Left cardiac atrium (tissue), 4 donors: ENCODE measurements around the gene TSGA10. TPM values are rescaled to one million over a fixed set of nuclear protein-coding genes. Genes with fewer than 3 reads are reported as not detected.

ENCODE experiments used
- ATAC-seq, 2 donors: fragments of 200-7000 bp; cut with Tn5 transposase; one replicate each; pipeline ENCODE4 v1.9.1; 2020; ENCODE audit warnings: mild to moderate bottlenecking in 2 of 2, moderate library complexity in 2 of 2
- DNase-seq: peaks from one replicate; pipeline ENCODE4 v3.0.0-alpha.2; 2020
- intact Hi-C, 2 donors: fragments of 100-400 bp; cut with DNase I; formaldehyde crosslinking; loops; one replicate each; pipeline versions ENCODE4 v1.14.1 to v1.15.1; 2022 to 2023
- total RNA-seq, 2 donors: library from RNA; stranded (reverse); fragmentation: NEBNext Ultra II Directional; extraction: Animal tissue kit (Norgen Biotek cat#: 25700); gene quantifications; one replicate each; pipeline ENCODE4 v1.2.1, GENCODE V29; 2021
- donor health status: DM: no; HTN: yes; CAD: no.
- donor health status: DM: no; HTN: yes; CAD: no; lungs with severe emphysema.
- donor health status: DM: yes; HTN: yes; CAD: no.
- donor health status: Dilated cardiomyopathy.

The TSGA10 gene
- total RNA-seq, 2 donors from 2014 or later = 3.6 to 4.0 TPM

DNA sequence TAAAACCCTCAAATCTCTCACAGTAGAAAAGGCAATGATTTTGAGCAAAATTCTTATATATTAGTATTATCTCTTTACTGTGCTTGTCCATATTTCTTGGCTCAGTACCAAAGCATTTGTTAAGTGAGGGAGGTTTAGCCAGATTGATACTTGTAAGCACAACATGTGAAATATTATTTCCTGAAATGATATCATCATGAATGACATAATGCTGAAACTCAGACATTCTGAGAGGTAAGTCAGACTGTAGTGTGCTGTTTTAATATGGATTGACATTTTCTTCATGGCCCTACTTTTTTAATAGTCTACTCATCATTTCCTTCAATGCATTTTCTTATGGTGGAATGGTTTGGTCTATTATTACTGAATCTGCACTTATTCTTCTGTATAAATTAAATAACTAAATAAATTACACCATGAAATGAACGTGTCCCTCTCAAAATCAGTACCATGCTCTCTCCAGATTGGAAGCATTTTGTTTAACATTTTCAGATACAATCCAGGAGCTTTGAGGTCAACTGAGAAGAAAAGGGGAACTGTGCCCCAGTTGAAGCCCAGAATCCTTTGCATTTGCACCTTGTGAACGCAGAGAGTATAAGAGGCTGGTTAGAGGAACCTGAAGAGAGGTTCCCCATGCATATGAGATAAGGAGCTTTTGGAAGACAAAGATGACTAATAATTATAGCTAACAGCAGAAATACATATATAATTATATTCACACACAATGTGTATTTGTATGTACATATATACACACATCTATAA lies 168.7 kb downstream of the TSGA10 start:
- DNase-seq (no peak), ATAC-seq (no peak)
- intact Hi-C loops = no loop called here

DNA sequence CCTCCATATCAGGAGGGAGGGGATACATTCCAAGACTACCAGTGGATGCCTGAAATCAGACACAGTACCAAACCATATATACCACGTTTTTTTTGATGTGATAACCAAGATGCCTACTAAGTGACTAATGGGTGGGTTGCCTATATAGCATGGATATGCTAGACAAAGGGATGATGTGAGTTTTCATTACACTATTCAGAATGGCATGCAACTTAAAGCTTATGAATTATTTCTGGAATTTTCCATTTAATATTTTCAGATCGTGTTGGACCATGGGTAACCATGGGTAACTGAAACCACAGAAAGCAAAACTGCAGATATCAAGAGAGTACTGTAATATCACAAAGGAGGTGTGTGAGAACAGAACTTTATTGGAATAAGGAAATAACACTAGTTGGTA lies 179.1 kb downstream of the TSGA10 start:
- intact Hi-C loops = no loop called here
- ATAC-seq = no peak
- no peak for DNase-seq

DNA sequence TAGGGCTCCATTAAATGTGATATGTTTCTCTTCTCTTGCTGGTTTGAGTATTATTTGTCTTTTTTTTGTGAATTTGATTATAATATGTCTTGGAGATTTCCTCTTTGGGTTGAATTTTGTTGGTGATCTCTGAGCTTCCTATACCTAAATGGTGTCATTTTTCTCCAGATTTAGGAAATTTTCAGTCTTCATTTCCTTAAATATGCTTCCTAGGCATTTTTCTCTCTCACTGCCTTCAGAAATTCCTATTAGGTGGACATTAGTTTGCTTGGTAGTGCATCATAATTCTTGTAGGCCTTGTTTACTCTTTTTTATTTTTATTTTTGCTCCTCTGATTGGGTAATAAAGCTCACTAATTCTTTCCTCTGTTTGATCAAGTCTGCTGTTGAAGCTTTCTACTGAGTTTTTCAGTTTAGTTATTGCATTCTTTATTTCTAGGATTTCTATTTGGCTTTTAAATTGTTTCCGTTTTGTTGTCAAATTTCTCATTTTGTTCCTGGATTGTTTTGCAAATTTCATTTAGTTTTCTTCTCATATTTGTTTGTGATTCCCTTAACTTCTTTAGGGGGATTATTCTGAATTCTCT lies 182.1 kb downstream of the TSGA10 start:
- intact Hi-C loops = no loop called here
- DNase-seq (no peak), ATAC-seq (no peak)

DNA sequence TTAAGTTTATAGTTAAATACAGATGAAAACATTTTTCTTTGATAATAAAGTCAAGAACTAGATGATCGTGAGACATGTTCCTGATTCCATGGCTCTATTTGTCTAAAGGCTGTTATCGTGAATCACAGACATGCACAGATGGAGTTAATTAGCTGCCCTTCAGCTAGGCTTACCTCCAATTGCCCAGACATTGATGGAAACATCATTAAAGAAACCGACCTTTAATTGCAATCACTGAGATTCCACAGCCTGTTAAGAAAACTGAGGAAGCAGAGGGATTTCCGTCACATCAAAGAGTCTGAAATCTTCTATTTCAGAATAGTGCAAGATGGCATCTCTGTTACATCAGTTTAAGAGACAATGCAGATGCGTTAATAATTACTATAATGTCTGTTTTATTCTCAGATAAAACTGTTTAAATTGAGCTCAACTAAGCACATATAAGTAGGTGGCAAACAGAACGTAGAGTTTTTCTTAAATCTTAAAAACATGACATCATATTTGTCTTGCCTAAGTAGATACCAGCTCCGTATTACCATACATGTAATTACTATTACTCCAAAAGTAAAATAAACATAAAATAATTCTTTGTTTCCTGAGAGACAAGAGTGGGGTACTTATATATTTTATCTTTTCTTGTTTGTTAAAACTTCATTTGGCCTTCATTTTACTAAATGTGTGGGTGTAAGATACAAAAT lies 194.8 kb downstream of the TSGA10 start:
- ATAC-seq = no peak
- intact Hi-C loops = no loop called here
- no peak for DNase-seq

DNA sequence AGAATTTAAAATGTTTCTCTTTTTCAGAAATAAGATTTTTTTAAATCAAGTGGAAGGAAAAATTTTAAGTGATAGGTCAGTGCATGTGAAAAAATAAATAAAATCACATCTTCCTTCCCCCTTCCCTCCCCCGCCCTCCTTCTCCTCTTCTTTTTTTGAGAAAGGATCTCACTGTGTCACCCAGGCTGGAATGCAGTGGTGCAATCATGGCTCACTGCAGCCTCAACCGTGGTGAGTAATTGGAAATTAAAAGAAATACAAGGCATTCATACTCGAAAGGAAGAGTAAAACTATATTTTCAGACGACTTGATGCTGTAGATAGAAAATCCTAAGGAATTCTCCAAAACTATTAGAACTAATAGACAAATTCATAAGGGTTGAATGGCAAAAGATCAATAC lies 201.8 kb downstream of the TSGA10 start:
- ATAC-seq = no peak
- intact Hi-C loops = no loop called here
- DNase-seq = no peak

DNA sequence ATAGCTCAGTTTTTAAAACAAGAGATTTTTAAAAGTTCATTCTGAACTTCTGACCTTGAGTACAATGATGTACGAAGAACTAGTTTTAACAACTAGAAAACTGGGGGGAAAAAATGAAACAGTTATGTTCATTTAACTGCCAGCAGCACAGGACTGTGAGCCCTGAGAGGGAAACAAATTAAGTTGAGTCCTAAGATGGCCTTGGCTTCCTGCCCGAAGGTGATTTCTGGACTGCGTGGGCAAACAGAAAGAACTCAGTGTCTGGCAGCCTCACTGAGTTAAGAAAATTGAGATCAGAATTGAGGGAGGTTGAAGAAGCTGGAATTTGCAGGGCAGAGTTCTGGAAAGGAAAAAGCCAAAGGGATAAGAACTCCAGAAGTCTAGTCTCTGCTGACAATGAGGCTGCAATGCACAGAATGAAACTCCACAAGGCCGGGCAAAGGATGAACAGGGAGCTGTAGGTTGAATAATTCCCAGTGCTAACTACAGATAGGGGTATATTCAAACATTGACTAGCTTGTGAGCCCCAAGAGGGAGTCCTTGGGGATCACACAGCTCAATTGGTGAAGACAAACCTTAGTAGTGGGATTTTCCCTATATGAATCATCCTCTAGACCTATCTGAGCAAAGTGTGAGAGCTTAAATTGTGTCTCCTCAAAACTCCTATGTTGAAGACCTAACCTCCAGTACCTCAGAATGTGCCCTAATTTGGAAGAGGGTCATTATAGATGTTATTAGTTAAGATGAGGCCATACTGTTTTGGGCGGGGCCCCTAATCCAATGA lies 205.6 kb downstream of the TSGA10 start:
- no peak for ATAC-seq
- no peak for DNase-seq
- intact Hi-C loops = no loop called here

DNA sequence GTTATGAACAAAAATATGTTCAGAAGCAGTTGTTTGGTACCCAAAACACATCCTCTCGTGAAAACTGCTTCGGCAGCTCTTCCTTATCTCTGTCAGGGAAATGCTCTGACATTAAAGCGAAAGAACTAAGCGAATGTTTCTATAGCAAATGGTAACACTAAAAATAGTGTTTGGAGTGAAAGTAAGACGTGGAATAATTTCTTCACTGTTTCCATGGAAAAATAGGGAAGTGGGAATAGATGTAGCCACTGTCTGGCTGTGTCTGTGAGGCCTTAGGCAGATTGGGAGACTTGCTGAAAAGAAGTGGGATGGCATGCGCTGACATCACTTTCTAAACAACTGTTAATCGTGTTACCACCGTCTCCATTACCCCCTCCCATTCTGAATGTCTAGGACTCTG lies 207.2 kb downstream of the TSGA10 start:
- no peak for DNase-seq
- ATAC-seq = no peak
- intact Hi-C loops = no loop called here

Other genes with a start within 250 kb of the TSGA10 start
- 1 to 10 TPM; 5.7 to 7.7 TPM for gene CRACDL, start 218.7 kb downstream of the TSGA10 start, total RNA-seq
- gene C2orf15, start 13.2 kb downstream of the TSGA10 start, total RNA-seq = under 1 TPM in 1 of 2 donors, not detected in 1; 0.26 TPM
- gene LIPT1, start within 50 bp of the TSGA10 start, total RNA-seq = 1 to 10 TPM; 6.0 to 7.1 TPM
- 10 to 100 TPM; 16.2 to 17.6 TPM for gene MITD1, start 26.1 kb upstream of the TSGA10 start, total RNA-seq
- gene MRPL30, start 26.2 kb upstream of the TSGA10 start, total RNA-seq = 10 to 100 TPM; 25.4 to 25.8 TPM
- not detected for gene LYG2, start 100.7 kb upstream of the TSGA10 start, total RNA-seq
- under 1 TPM; 0.47 to 0.65 TPM for gene LYG1, start 146.3 kb upstream of the TSGA10 start, total RNA-seq
- 10 to 100 TPM; 16.4 to 24.2 TPM for gene TXNDC9, start 181.4 kb upstream of the TSGA10 start, total RNA-seq
- gene EIF5B, start 182.4 kb upstream of the TSGA10 start, total RNA-seq = 10 to 100 TPM; 51.7 to 66.9 TPM